ENCODE results near the gene PTPRK.

DNA sequence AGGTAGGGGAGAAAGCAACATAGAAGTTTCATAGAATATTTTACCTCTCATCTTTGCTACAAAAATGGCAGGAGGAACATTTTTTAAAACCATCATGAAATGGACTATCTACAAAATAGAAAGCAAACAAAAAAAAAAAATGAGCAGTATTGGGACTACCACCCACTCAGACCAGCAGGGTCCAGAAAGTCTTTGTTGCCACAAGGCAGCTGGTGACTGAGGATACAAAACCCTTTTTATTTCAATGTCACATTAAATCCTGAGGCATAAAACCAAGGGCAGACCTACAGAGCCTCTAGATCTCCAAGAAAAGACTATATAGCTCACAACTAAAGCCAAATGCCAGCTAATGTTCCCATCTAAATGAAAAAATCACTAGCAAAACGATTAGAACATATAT, 282.2 kb downstream of the PTPRK start:
- TF ChIP-seq CTCF (IDR thresholded peaks at IDR 0.05; ENCODE audit: low read depth, low read length) (no peak), EZH2phosphoT487 (IDR thresholded peaks at IDR 0.05; ENCODE audit: low read depth) (no peak)

Measured in OCI-LY3 (cell line).